Measurements from ENCODE around the gene SFR1.

The SFR1 gene

GRCh38 chr10:104090611-104091010 is 31.4 kb upstream of the SFR1 start:
- no peaks in the 10 kb centered on the region for H3K27me3 ChIP-seq (ENCODE audit: control insufficient read depth, insufficient read depth, low read length)
- no peaks in the 10 kb centered on the region for H3K36me3 ChIP-seq (ENCODE audit: control insufficient read depth, insufficient read depth, low read length)
- H3K9ac ChIP-seq (ENCODE audit: low read length): no peak overlapping the region
- no peaks in the 10 kb centered on the region for H3K9me3 ChIP-seq (ENCODE audit: control insufficient read depth, low read length)
- no peak overlapping the region for H3K4me3 ChIP-seq (ENCODE audit: low read length)
- H3K4me1 ChIP-seq (ENCODE audit: control insufficient read depth, insufficient read depth, low read length): peaks cover 8% of the 10 kb centered on the region

- Histone ChIP-seq H3K4me3 (ENCODE audit: low read length) (no peak overlapping the region), H3K36me3 (ENCODE audit: control insufficient read depth, insufficient read depth, low read length) (no peaks in the 10 kb centered on the region), H3K4me1 (ENCODE audit: control insufficient read depth, insufficient read depth, low read length) (no peaks in the 10 kb centered on the region)
These were observed 29.2 kb upstream of the SFR1 start for GRCh38 chr10:104092749-104093148.

GRCh38 chr10:104096692-104097091 is 25.3 kb upstream of the SFR1 start:
- Histone ChIP-seq H3K4me1 (ENCODE audit: control insufficient read depth, insufficient read depth, low read length) (no peaks in the 10 kb centered on the region), H3K27me3 (ENCODE audit: control insufficient read depth, insufficient read depth, low read length) (no peaks in the 10 kb centered on the region)

More at GRCh38 chr10:104092749-104093148, 29.2 kb upstream of the SFR1 start:
- no peak overlapping the region for H3K9ac ChIP-seq (ENCODE audit: low read length)
- H3K9me3 ChIP-seq (ENCODE audit: control insufficient read depth, low read length): no peaks in the 10 kb centered on the region
- no peaks in the 10 kb centered on the region for H3K27me3 ChIP-seq (ENCODE audit: control insufficient read depth, insufficient read depth, low read length)

GRCh38 chr10:104098358-104098925 is 23.5 kb upstream of the SFR1 start:
- Histone ChIP-seq H3K27me3 (ENCODE audit: control insufficient read depth, insufficient read depth, low read length) (no peaks in the 10 kb centered on the region), H3K4me3 (ENCODE audit: low read length) (no peak overlapping the region), H3K9me3 (ENCODE audit: control insufficient read depth, low read length) (no peaks in the 10 kb centered on the region), H3K9ac (ENCODE audit: low read length) (no peak overlapping the region), H3K36me3 (ENCODE audit: control insufficient read depth, insufficient read depth, low read length) (no peaks in the 10 kb centered on the region), H3K4me1 (ENCODE audit: control insufficient read depth, insufficient read depth, low read length) (no peaks in the 10 kb centered on the region)

More at GRCh38 chr10:104096692-104097091, 25.3 kb upstream of the SFR1 start:
- no peak overlapping the region for H3K9ac ChIP-seq (ENCODE audit: low read length)
- H3K4me3 ChIP-seq (ENCODE audit: low read length): no peak overlapping the region
- no peaks in the 10 kb centered on the region for H3K36me3 ChIP-seq (ENCODE audit: control insufficient read depth, insufficient read depth, low read length)
- no peaks in the 10 kb centered on the region for H3K9me3 ChIP-seq (ENCODE audit: control insufficient read depth, low read length)

GRCh38 chr10:104099269-104099668 is 22.7 kb upstream of the SFR1 start:
- Histone ChIP-seq H3K9me3 (ENCODE audit: control insufficient read depth, low read length) (no peaks in the 10 kb centered on the region), H3K4me1 (ENCODE audit: control insufficient read depth, insufficient read depth, low read length) (peaks cover 7% of the 10 kb centered on the region), H3K9ac (ENCODE audit: low read length) (no peak overlapping the region), H3K36me3 (ENCODE audit: control insufficient read depth, insufficient read depth, low read length) (no peaks in the 10 kb centered on the region), H3K4me3 (ENCODE audit: low read length) (no peak overlapping the region), H3K27me3 (ENCODE audit: control insufficient read depth, insufficient read depth, low read length) (no peaks in the 10 kb centered on the region)

- Histone ChIP-seq H3K36me3 (ENCODE audit: control insufficient read depth, insufficient read depth, low read length) (no peaks in the 10 kb centered on the region), H3K27me3 (ENCODE audit: control insufficient read depth, insufficient read depth, low read length) (no peaks in the 10 kb centered on the region), H3K4me1 (ENCODE audit: control insufficient read depth, insufficient read depth, low read length) (peaks cover 11% of the 10 kb centered on the region), H3K4me3 (ENCODE audit: low read length) (no peak overlapping the region), H3K9ac (ENCODE audit: low read length) (no peak overlapping the region), H3K9me3 (ENCODE audit: control insufficient read depth, low read length) (no peaks in the 10 kb centered on the region)
These were observed 22.0 kb upstream of the SFR1 start for GRCh38 chr10:104099941-104100340.

- Histone ChIP-seq H3K4me1 (ENCODE audit: control insufficient read depth, insufficient read depth, low read length) (peaks cover 11% of the 10 kb centered on the region), H3K9ac (ENCODE audit: low read length) (no peak overlapping the region), H3K4me3 (ENCODE audit: low read length) (no peak overlapping the region), H3K9me3 (ENCODE audit: control insufficient read depth, low read length) (no peaks in the 10 kb centered on the region), H3K27me3 (ENCODE audit: control insufficient read depth, insufficient read depth, low read length) (no peaks in the 10 kb centered on the region), H3K36me3 (ENCODE audit: control insufficient read depth, insufficient read depth, low read length) (no peaks in the 10 kb centered on the region)
These were observed 21.2 kb upstream of the SFR1 start for GRCh38 chr10:104100795-104101194.

- Histone ChIP-seq H3K4me1 (ENCODE audit: control insufficient read depth, insufficient read depth, low read length) (peaks cover 11% of the 10 kb centered on the region), H3K4me3 (ENCODE audit: low read length) (no peak overlapping the region)
These were observed 20.1 kb upstream of the SFR1 start for GRCh38 chr10:104101902-104102301.

GRCh38 chr10:104103956-104104355 is 18.0 kb upstream of the SFR1 start:
- Histone ChIP-seq H3K9me3 (ENCODE audit: control insufficient read depth, low read length) (no peaks in the 10 kb centered on the region), H3K4me1 (ENCODE audit: control insufficient read depth, insufficient read depth, low read length) (peaks cover 11% of the 10 kb centered on the region), H3K4me3 (ENCODE audit: low read length) (no peak overlapping the region), H3K9ac (ENCODE audit: low read length) (no peak overlapping the region), H3K27me3 (ENCODE audit: control insufficient read depth, insufficient read depth, low read length) (no peaks in the 10 kb centered on the region), H3K36me3 (ENCODE audit: control insufficient read depth, insufficient read depth, low read length) (no peaks in the 10 kb centered on the region)

More at GRCh38 chr10:104101902-104102301, 20.1 kb upstream of the SFR1 start:
- no peak overlapping the region for H3K9ac ChIP-seq (ENCODE audit: low read length)
- H3K9me3 ChIP-seq (ENCODE audit: control insufficient read depth, low read length): no peaks in the 10 kb centered on the region
- no peaks in the 10 kb centered on the region for H3K27me3 ChIP-seq (ENCODE audit: control insufficient read depth, insufficient read depth, low read length)
- H3K36me3 ChIP-seq (ENCODE audit: control insufficient read depth, insufficient read depth, low read length): no peaks in the 10 kb centered on the region

GRCh38 chr10:104104418-104104817 is 17.6 kb upstream of the SFR1 start:
- Histone ChIP-seq H3K4me1 (ENCODE audit: control insufficient read depth, insufficient read depth, low read length) (peaks cover 11% of the 10 kb centered on the region), H3K4me3 (ENCODE audit: low read length) (no peak overlapping the region), H3K9me3 (ENCODE audit: control insufficient read depth, low read length) (no peaks in the 10 kb centered on the region), H3K36me3 (ENCODE audit: control insufficient read depth, insufficient read depth, low read length) (no peaks in the 10 kb centered on the region), H3K27me3 (ENCODE audit: control insufficient read depth, insufficient read depth, low read length) (no peaks in the 10 kb centered on the region), H3K9ac (ENCODE audit: low read length) (no peak overlapping the region)

GRCh38 chr10:104104926-104105325 is 17.0 kb upstream of the SFR1 start:
- Histone ChIP-seq H3K9ac (ENCODE audit: low read length) (no peak overlapping the region), H3K9me3 (ENCODE audit: control insufficient read depth, low read length) (no peaks in the 10 kb centered on the region), H3K36me3 (ENCODE audit: control insufficient read depth, insufficient read depth, low read length) (no peaks in the 10 kb centered on the region), H3K4me1 (ENCODE audit: control insufficient read depth, insufficient read depth, low read length) (peaks cover 11% of the 10 kb centered on the region), H3K27me3 (ENCODE audit: control insufficient read depth, insufficient read depth, low read length) (no peaks in the 10 kb centered on the region), H3K4me3 (ENCODE audit: low read length) (no peak overlapping the region)

- no peak overlapping the region for H3K4me3 ChIP-seq (ENCODE audit: low read length)
- H3K27me3 ChIP-seq (ENCODE audit: control insufficient read depth, insufficient read depth, low read length): no peaks in the 10 kb centered on the region
- no peaks in the 10 kb centered on the region for H3K36me3 ChIP-seq (ENCODE audit: control insufficient read depth, insufficient read depth, low read length)
- H3K4me1 ChIP-seq (ENCODE audit: control insufficient read depth, insufficient read depth, low read length): no peaks in the 10 kb centered on the region
- no peaks in the 10 kb centered on the region for H3K9me3 ChIP-seq (ENCODE audit: control insufficient read depth, low read length)
- H3K9ac ChIP-seq (ENCODE audit: low read length): no peak overlapping the region
These were observed 11.9 kb upstream of the SFR1 start for GRCh38 chr10:104109908-104110662.

Measured in mucosa of stomach (tissue), 1 donor.